Measurements from ENCODE around the gene C12orf76. TPM values are rescaled to one million over a fixed set of nuclear protein-coding genes. Genes with fewer than 3 reads are reported as not detected.
"Not testable (repeated sequence)": the region's sequence is repeated elsewhere in the genome, so short reads cannot be mapped to it uniquely, and the experiment has no call there.

The C12orf76 gene
- total RNA-seq, 4 donors from 2014 or later = 9.3 to 11.0 (median 10.1) TPM; not detected in 1

GRCh38 chr12:110074089-110074488 lies 25.8 kb upstream of the C12orf76 start:
- DNase-seq = no peak
- Histone ChIP-seq H3K27me3 (no peaks in the 10 kb centered on the region), H3K4me3 (no peak overlapping the region), H3K9me3 (no peaks in the 10 kb centered on the region), H3K4me1 (peaks cover 0 to 14% (median 3%) of the 10 kb centered on the region in 4 donors), H3K27ac (peak overlapping the region in 1 of 4 donors; percentile 3), H3K36me3 (no peaks in the 10 kb centered on the region)
- intact Hi-C loops (cut with DNase I; ENCODE audit: low total_unique reads) = no loop called here
- WGBS, 2 donors (ENCODE audit: low coverage in 1 of 2) = 73 to 86% methylated on average over 3 to 5 of the region's 5 CpGs
- in situ Hi-C loops (cut with MboI; ENCODE audit: low pct_ligation_motif_present in 1 of 4, low pct_unique_long_range_greater_than_20kb in 1 of 4, low sequenced_read_pairs in 3 of 4) = no loop called here
- TF ChIP-seq POLR2AphosphoS5 (IDR thresholded peaks at IDR 0.05) (no peak), CTCF (IDR thresholded peaks at IDR 0.05) (no peak), EP300 (IDR thresholded peaks at IDR 0.05; ENCODE audit: low read depth) (no peak), POLR2A (IDR thresholded peaks at IDR 0.05) (no peak)

DNA sequence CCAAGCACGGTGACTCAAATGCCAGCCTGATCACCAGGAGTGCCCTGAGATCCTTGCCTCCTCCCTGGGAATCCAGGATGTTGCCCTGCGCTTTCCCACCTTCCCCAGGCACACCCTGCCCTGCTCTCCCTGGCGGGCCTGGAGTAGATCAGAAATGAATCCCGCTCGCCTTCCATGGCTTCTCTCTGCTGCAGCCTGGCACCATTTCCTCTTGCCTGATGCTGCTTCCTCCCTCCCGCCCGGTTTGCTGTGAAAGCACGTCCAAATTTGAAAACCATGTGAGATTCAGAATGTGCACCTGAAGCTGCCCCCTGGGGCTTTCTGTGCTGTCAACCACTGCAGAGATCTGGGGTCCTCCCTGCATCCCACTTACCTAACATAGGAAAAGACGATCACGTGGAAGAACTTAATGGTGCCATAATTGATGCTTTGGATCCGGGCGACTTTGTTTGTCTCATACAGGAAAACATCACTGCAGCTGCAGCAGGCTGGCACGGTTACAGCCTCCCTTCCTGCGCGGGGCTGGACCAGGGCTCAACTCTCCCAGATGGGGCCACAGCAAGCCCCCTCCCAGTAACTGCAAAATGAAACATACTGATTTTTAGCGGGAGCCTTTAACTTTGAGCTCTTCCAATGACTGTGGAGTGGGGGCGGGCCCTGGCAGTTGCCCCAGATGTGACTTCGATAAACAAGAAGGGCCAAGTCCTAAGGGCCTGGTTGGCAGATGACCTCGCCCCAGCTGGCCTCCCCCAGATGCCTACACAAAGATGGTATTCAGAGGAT lies 24.9 kb upstream of the C12orf76 start:
- no peaks in the 10 kb centered on the region for H3K36me3 ChIP-seq
- H3K9me3 ChIP-seq = no peaks in the 10 kb centered on the region
- H3K4me1 ChIP-seq = peaks cover 0 to 13% (median 3%) of the 10 kb centered on the region in 4 donors
- peak overlapping the region; percentile 0 to 53 (median 26) for H3K27ac ChIP-seq
- intact Hi-C loops (cut with DNase I; ENCODE audit: low total_unique reads) (no loop called here), in situ Hi-C loops (cut with MboI; ENCODE audit: low pct_ligation_motif_present in 1 of 4, low pct_unique_long_range_greater_than_20kb in 1 of 4, low sequenced_read_pairs in 3 of 4) (no loop called here)
- H3K27me3 ChIP-seq = no peaks in the 10 kb centered on the region
- TF ChIP-seq POLR2AphosphoS5 (IDR thresholded peaks at IDR 0.05) (no peak), POLR2A (IDR thresholded peaks at IDR 0.05) (no peak), EP300 (IDR thresholded peaks at IDR 0.05; ENCODE audit: low read depth) (no peak), CTCF (IDR thresholded peaks at IDR 0.05) (no peak)
- peak overlapping the region in 3 of 4 donors; percentile 13 to 45 (median 24) for H3K4me3 ChIP-seq
- peak; percentile 33 for DNase-seq
- WGBS, 2 donors (ENCODE audit: low coverage in 1 of 2) = 10 to 30% methylated on average over 7 to 19 of the region's 19 CpGs

- H3K27me3 ChIP-seq; intact Hi-C loops (cut with DNase I; ENCODE audit: low total_unique reads); in situ Hi-C loops (cut with MboI; ENCODE audit: low pct_ligation_motif_present in 1 of 4, low pct_unique_long_range_greater_than_20kb in 1 of 4, low sequenced_read_pairs in 3 of 4); H3K9me3 ChIP-seq; DNase-seq; H3K36me3 ChIP-seq: not testable (repeated sequence)
- Histone ChIP-seq H3K27ac (peak overlapping the region in 2 of 4 donors; percentile 41 to 53), H3K4me1 (peaks cover 0 to 13% (median 3%) of the 10 kb centered on the region in 4 donors), H3K4me3 (peak overlapping the region in 2 of 4 donors; percentile 24 to 45)
- 67 to 81% methylated on average over 1 to 9 of the region's 9 CpGs for WGBS, 2 donors (ENCODE audit: low coverage in 1 of 2)
Measured at GRCh38 chr12:110072636-110073035, 24.3 kb upstream of the C12orf76 start.

DNA sequence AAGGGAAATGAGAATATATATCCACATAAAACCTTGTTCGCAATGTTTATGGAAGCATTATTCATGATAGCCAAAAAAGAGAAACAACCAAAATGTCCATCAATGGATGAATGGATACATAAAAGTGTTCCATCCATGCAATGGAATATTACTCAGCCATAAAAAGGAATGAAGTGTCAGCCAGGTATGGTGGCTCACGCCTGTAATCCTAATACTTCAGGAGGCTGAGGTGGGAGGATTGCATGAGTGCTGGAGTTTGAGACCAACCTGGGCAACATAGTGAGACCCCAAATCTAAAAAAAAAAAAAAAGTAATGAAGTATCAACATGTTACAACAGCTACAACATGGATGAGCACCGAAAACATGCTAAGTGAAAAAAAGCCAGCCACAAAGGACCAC lies 23.6 kb upstream of the C12orf76 start:
- TF ChIP-seq CTCF (IDR thresholded peaks at IDR 0.05) (no peak), POLR2A (IDR thresholded peaks at IDR 0.05) (no peak), POLR2AphosphoS5 (IDR thresholded peaks at IDR 0.05) (no peak), EP300 (IDR thresholded peaks at IDR 0.05; ENCODE audit: low read depth) (no peak)
- no peak for DNase-seq
- in situ Hi-C loops (cut with MboI; ENCODE audit: low pct_ligation_motif_present in 1 of 4, low pct_unique_long_range_greater_than_20kb in 1 of 4, low sequenced_read_pairs in 3 of 4) = no loop called here
- 92 to 96% methylated on average over 3 of the region's 3 CpGs for WGBS, 2 donors (ENCODE audit: low coverage in 1 of 2)
- Histone ChIP-seq H3K36me3 (no peaks in the 10 kb centered on the region), H3K27ac (no peak overlapping the region), H3K9me3 (no peaks in the 10 kb centered on the region), H3K4me3 (no peak overlapping the region), H3K4me1 (peaks cover 0 to 13% (median 3%) of the 10 kb centered on the region in 4 donors), H3K27me3 (no peaks in the 10 kb centered on the region)
- intact Hi-C loops (cut with DNase I; ENCODE audit: low total_unique reads) = no loop called here
